ENCODE results near the gene DOCK2.
A peak's percentile ranks its signal among the peaks of the same experiment; 100 is the strongest.

The DOCK2 gene

DNA sequence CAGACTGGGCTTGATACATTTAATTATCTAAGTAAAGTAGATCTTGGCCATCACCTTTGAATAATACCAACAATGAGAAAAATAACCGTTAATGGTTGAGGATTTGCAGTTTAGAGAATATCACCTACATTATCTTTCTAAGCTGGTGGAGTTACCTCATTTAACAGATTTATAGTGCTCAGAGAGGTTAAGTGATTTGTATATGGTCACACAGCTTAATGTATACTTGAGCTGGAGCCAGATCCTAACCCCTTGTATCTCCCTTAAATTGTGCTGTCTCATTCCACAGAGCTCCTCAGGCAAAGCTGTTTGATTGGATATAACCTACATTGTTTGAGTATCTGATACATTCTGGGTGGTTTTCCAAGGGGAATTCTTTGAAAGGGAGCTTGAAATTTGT is 285.4 kb downstream of the DOCK2 start:
- DNase-seq (ENCODE audit: low read depth), result no peak
- TF ChIP-seq, protein P1, sequence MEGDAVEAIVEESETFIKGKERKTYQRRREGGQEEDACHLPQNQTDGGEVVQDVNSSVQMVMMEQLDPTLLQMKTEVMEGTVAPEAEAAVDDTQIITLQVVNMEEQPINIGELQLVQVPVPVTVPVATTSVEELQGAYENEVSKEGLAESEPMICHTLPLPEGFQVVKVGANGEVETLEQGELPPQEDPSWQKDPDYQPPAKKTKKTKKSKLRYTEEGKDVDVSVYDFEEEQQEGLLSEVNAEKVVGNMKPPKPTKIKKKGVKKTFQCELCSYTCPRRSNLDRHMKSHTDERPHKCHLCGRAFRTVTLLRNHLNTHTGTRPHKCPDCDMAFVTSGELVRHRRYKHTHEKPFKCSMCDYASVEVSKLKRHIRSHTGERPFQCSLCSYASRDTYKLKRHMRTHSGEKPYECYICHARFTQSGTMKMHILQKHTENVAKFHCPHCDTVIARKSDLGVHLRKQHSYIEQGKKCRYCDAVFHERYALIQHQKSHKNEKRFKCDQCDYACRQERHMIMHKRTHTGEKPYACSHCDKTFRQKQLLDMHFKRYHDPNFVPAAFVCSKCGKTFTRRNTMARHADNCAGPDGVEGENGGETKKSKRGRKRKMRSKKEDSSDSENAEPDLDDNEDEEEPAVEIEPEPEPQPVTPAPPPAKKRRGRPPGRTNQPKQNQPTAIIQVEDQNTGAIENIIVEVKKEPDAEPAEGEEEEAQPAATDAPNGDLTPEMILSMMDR (conservative IDR thresholded peaks at IDR 0.05; ENCODE audit: low read length), result no peak

DNA sequence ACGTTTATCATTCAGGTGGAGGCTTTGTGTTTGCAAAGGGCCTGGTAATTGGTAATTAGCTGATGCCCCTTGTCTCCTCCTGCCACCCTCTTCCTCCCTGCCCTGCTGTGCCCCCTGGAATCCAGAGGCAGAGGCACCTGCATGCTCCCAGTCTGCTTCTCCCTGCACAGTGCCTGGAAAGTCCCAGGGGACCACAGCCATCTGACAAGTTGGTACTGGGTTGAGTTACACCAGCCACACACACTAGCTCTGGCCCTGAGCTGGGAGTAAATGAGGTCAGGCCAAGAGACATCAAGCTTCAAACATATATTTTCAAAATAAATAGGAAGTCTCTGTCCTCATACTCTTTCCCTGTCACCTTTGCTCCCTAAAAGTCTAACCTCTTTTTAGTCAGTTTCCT is 286.9 kb downstream of the DOCK2 start:
- TF ChIP-seq, protein P1 (conservative IDR thresholded peaks at IDR 0.05; ENCODE audit: low read length), result no peak
- DNase-seq (ENCODE audit: low read depth), result no peak
- no peak overlapping the region for H3K4me3 ChIP-seq (ENCODE audit: low read length)

More for the DNA sequence above, 285.4 kb downstream of the DOCK2 start:
- no peak overlapping the region for H3K4me3 ChIP-seq (ENCODE audit: low read length)

DNA sequence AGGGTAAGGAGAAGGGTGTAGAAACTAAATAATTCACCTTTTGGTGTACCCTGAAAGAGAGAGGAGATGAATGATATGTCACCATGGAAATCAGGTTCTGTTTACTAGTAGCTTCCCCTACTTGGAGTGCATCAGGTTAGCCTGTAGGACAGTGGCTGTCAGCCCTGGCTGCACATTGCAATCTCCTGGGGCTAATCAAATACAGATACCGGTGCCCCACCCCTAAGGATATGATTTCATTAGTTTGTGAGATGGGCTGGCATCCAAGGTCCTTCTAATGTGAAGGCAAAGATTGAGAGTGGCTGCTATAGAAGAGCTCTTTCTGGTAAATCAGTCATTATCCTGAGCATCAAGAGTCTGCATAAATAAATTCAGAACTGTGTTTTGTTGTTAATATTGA is 296.1 kb downstream of the DOCK2 start:
- TF ChIP-seq, protein P1 (conservative IDR thresholded peaks at IDR 0.05; ENCODE audit: low read length), result no peak
- no peak overlapping the region for H3K4me3 ChIP-seq (ENCODE audit: low read length)
- DNase-seq (ENCODE audit: low read depth), result no peak

DNA sequence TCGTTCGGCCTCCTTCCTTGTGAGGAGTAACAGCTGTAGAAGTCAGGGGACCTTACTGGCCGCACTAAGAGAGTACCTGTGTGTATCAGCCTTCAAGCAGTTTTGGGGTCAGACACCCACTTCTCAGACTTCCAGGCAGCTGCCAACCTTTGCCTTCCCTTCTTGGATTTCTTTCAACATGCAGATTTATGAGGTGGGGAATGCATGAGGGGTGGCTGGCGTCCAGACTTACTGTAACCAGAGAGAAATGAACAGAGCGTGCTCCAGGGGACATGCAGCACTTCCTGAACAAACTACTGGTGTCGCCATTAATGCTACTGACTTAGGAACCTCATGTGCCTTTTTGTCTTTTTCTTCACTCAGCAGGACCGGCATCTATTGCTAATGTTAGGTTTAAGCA is 296.5 kb downstream of the DOCK2 start:
- peak; percentile 30 for DNase-seq (ENCODE audit: low read depth)
- H3K4me3 ChIP-seq (ENCODE audit: low read length), result no peak overlapping the region
- TF ChIP-seq, protein P1 (conservative IDR thresholded peaks at IDR 0.05; ENCODE audit: low read length), result no peak

DNA sequence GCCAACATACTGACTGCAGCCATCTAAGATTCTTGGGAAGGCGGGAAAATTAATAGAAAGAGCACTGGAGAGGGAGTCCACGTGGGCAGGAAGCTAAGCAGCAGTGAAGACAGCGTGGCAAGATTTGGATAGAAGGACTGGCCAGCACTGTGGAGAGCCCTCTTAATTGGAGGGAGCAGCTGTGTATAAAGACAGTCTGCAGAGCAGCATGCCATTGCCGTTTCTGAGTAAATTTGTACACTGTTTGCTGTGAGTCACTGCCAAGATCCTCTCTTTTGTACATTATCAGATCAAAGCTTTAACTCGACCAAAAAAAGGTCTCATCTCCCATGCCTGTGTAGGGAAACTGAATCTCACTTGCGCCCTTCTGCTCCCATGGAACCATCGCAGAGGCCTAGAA is 297.9 kb downstream of the DOCK2 start:
- TF ChIP-seq, protein P1 (conservative IDR thresholded peaks at IDR 0.05; ENCODE audit: low read length), result no peak
- H3K4me3 ChIP-seq (ENCODE audit: low read length), result no peak overlapping the region
- DNase-seq (ENCODE audit: low read depth), result peak; percentile 33

DNA sequence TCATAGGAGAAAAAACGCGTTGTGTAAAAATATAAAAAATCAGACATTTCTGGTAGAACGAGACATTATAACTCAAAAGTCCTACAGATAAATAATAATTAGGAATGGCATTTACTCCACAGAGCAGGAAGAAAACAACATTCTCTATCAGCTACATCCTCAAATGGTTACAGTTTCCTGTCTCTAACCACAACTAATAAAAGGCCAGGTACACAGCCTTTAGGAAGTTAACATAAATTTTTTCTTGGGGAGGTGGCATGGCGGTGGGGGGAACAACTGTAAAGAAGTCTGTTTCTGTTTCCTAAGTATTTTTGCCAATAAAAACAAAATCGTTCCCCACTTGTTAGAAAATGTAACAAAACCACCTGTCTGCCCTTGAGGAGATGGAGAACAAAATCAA is 298.7 kb downstream of the DOCK2 start:
- no peak overlapping the region for H3K4me3 ChIP-seq (ENCODE audit: low read length)
- TF ChIP-seq, protein P1 (conservative IDR thresholded peaks at IDR 0.05; ENCODE audit: low read length), result no peak
- no peak for DNase-seq (ENCODE audit: low read depth)

DNA sequence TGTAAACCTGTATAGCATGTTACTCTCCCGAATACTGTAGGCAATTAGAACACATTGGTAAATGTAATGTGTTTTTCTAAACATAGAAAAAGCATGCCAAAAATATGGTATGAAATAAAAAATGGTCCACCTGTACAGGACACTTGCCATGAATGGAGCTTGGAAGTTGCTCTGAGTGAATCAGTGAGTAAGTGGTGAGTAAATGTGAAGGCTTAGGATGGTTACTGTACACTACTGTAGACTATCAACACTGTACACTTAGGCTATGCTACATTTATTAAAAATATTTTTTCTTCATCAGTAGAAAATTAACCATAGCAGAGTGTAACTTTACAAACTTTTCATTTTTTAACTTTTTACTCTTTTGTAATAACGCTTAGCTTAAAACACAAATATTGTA is 301.4 kb downstream of the DOCK2 start:
- TF ChIP-seq, protein P1 (conservative IDR thresholded peaks at IDR 0.05; ENCODE audit: low read length), result no peak
- no peak for DNase-seq (ENCODE audit: low read depth)
- no peak overlapping the region for H3K4me3 ChIP-seq (ENCODE audit: low read length)

Measured in AG10803 (cell line).